Fibroblast of mammary gland (primary cell): ENCODE results near the gene EXOSC3.
A peak's percentile ranks its signal among the peaks of the same experiment; 100 is the strongest.
"Not testable (repeated sequence)": the region's sequence is repeated elsewhere in the genome, so short reads cannot be mapped to it uniquely, and the experiment has no call there.

Source experiments
- DNase-seq: peaks from one replicate; pipeline ENCODE4 v3.0.0-alpha.2; 2010; ENCODE audit warnings: low read depth
- H3K4me3 ChIP-seq: 2 replicates; pipeline ENCODE4 v1.5.1; 2011; ENCODE audit warnings: low read depth, mild to moderate bottlenecking, low read length, moderate library complexity; ENCODE audit not compliant: control insufficient read depth
- TF ChIP-seq, protein P1 (sequence below): conservative IDR thresholded peaks from 2 replicates; pipeline ENCODE4 v1.5.1; 2011; ENCODE audit warnings: low read depth, low read length, inconsistent platforms; ENCODE audit not compliant: control insufficient read depth, insufficient read depth

EXOSC3 gene

DNA sequence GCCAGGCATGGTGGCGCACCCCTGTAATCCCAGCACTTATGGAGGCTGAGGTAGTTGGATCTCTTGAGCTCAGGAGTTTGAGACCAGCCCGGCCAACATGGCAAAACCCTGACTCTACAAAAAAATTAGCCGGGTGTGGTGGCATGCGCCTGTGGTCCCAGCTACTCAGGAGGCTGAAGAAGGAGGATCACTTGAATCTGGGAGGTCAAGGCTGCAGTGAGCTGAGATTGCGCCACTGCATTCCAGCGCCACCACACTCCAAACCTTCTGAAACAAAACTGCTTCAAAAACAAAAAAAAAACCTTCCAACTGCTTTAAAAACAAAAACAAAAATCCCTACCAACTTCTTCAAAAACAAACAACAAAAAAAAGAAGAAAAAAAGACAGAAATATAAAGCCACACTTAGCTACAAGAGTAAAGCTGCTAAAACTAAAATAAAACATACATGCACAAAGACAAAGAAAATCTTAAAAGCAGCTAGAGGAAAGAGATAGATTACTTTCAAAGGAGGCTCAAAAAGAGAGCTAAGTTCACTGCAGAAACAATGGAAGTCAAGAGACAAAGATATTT, 27.1 kb upstream of the EXOSC3 start:
- TF ChIP-seq, protein P1, sequence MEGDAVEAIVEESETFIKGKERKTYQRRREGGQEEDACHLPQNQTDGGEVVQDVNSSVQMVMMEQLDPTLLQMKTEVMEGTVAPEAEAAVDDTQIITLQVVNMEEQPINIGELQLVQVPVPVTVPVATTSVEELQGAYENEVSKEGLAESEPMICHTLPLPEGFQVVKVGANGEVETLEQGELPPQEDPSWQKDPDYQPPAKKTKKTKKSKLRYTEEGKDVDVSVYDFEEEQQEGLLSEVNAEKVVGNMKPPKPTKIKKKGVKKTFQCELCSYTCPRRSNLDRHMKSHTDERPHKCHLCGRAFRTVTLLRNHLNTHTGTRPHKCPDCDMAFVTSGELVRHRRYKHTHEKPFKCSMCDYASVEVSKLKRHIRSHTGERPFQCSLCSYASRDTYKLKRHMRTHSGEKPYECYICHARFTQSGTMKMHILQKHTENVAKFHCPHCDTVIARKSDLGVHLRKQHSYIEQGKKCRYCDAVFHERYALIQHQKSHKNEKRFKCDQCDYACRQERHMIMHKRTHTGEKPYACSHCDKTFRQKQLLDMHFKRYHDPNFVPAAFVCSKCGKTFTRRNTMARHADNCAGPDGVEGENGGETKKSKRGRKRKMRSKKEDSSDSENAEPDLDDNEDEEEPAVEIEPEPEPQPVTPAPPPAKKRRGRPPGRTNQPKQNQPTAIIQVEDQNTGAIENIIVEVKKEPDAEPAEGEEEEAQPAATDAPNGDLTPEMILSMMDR, result no peak
- no peak for DNase-seq
- no peak overlapping the region for H3K4me3 ChIP-seq

DNA sequence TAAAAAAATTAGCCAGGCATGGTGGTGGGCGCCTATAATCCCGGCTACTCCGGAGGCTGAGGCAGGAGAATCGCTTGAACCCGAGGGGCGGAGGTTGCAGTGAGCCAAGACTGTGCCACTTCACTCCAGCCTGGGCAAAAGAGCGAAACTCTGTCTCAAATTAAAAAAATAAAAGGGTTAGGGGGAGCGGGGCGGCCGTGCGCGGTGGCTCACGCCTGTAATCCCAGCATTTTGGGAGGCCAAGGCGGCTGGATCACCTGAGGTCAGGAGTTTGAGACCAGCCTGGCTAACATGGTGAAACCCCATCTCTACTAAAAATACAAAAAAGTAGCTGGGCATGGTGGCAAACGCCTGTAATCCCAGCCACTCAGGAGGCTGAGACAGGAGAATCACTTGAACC, 24.8 kb upstream of the EXOSC3 start:
- not testable (repeated sequence) for DNase-seq, H3K4me3 ChIP-seq

DNA sequence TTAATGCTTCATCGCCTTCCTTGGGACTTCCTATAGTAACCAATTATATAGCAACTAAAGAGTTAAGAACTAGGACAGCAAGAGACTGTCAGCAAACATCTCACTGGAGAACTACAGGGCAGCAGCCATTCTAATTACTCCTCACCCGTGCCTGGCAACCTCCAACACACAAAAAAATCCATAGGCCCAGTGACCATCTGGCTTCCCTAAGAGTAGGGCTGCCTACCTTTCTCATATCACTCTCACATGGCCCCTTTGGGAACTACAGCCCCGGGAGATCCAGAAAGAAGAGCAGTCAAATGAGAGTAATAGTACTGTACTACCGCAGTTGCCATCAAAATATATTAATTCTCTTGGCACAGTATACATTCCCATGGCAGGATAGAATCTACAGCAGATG, 21.4 kb upstream of the EXOSC3 start:
- no peak for DNase-seq
- TF ChIP-seq, protein P1, result no peak
- H3K4me3 ChIP-seq, result no peak overlapping the region

GRCh38 chr9:37801959-37802711, 17.3 kb upstream of the EXOSC3 start:
- DNase-seq, result no peak
- TF ChIP-seq, protein P1, result no peak
- H3K4me3 ChIP-seq, result peak overlapping the region; percentile 96

DNA sequence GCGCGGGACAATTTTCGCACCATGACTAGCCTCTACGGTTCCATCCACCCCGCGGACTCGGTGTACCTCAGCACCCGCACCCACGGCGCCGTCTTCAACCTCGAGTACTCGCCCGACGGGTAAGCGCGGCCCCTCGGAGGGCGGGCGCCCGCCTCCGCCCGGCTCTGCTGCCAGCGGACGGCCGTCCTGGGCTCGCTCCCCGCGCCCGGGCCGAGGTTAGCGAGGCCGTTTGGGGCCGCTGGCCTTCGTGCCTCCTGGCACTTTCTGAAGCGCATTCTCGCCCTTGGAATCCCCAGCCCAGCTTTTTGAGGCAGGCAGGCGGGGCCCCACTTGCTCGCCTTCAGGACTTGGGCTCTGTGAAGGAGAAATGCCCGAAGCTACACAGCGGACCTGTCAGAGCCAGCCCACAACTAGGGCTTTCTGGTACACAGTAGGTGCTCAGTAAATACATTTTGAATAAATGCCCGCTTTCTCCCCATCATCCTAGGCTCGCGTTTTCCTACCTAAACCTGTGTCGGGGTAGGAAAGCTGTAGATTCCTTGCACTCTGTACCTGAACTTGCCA, 16.5 kb upstream of the EXOSC3 start:
- DNase-seq, result peak; percentile 15
- H3K4me3 ChIP-seq, result peak overlapping the region; percentile 96
- TF ChIP-seq, protein P1, result no peak

DNA sequence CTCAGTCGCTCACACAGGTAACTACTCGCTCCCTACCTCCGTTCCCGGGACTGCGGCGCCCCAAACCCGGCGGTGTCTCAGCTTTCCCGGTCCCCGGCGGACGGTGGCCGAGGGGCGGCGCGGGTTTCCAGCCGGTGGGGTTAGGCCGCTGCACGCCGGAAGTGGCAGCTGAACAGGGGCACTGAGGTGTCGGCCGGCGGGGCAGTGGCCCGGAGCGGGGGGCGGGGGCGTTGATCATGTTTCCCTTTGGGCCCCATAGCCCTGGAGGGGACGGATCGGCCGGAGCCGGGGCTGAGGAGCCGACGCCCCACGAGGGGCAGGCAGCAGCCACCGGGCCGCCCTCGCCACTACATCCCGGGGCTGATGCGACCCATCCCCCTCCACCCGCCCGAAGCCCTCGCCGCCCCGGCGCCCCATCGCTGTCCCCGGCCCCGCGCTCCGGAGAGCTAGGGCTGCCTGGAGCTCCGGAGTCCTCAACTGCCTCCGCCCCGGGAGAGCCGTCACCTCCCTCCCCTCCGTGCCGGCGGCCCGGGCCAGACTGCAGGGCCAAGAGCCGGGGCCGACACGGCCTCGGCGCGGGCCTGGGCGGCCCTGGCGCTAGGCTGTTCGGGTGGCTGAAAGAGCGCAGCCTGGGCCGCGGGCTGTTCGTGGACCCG, 15.9 kb upstream of the EXOSC3 start, which contains the start of gene DCAF10:
TSS of gene DCAF10 (plus strand) at position 167 of the 656 bp plus-strand sequence. CDS start at position 237, 70 bp downstream.
- H3K4me3 ChIP-seq, result peak within 1 kb of the TSS; percentile 96
- TF ChIP-seq, protein P1, result no peak
- peak; percentile 76 for DNase-seq

GRCh38 chr9:37798677-37799076, 13.8 kb upstream of the EXOSC3 start:
- no peak for DNase-seq
- TF ChIP-seq, protein P1, result no peak
- H3K4me3 ChIP-seq, result no peak overlapping the region
